HG03354 (cell line): ENCODE results near the gene CAMK2G.
"Not testable (repeated sequence)": the region's sequence is repeated elsewhere in the genome, so short reads cannot be mapped to it uniquely, and the experiment has no call there.

Source experiments
- ATAC-seq: cut with Tn5 transposase; IDR thresholded peaks from one replicate; pipeline ENCODE4 v1.9.1; 2021; ENCODE audit warnings: mild to moderate bottlenecking; ENCODE audit not compliant: unreplicated experiment, poor library complexity, severe bottlenecking

The CAMK2G gene

GRCh38 chr10:73905256-73906020 lies 31.1 kb upstream of the CAMK2G start:
- no peak for ATAC-seq

DNA sequence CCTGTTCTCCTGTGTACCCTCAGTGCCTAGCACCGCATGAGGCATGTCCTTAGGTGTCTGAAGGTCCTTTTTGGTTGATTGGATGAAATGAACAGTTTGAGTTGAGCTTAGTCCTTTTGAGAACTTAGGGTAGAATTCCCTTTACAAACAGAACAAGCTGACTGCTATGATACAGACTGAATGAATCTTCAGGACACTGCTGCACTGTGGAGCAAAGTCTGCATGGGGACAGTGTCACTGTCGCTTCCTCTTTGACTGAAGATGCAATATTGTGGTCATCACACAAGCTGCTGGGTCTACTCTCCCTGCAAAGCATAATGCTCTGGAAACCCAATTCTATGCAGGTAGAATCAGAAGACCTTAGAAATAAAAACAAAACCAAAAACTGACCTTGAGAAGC lies 28.0 kb upstream of the CAMK2G start:
- no peak for ATAC-seq

GRCh38 chr10:73901261-73901660 lies 26.9 kb upstream of the CAMK2G start:
- ATAC-seq: no peak

DNA sequence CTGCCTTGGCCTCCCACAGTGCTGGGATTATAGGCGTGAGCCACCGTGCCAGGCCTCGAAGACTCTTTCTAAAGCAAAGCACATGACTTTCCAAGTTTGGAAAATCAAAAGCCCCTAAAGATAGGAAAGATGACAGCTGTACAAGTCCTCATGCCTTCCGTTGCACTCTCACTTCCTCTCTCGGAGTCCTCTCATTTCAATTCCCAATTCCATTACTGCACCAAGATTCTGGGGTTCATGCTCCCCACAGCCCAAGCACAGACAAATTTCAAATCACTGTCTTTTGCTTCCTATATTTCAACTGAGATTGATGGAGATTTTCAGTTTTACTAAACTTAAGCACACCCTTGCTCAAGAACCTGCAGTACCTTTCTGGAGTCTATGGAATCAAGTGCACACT lies 25.7 kb upstream of the CAMK2G start:
- no peak for ATAC-seq

DNA sequence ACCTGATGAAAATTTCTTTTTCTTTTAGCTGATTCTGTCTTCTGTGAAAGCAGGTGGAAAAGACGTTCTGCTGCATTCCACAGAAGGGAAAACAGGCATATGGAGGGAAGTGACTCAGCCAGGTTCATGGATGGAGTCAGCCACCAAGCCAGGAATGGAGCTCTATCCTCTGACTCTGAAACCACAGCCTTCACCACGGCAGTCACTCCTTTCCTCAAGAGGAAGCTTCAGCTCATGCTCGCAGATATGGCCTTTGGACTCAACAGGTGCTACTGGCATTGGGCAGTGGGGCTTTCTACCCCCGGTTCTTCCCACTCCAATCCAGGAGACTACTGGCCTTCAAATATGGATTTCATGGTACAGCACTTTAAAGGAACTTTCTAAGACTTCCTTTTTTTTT lies 25.1 kb upstream of the CAMK2G start:
- no peak for ATAC-seq

GRCh38 chr10:73898730-73899410 lies 24.5 kb upstream of the CAMK2G start:
- ATAC-seq: no peak

DNA sequence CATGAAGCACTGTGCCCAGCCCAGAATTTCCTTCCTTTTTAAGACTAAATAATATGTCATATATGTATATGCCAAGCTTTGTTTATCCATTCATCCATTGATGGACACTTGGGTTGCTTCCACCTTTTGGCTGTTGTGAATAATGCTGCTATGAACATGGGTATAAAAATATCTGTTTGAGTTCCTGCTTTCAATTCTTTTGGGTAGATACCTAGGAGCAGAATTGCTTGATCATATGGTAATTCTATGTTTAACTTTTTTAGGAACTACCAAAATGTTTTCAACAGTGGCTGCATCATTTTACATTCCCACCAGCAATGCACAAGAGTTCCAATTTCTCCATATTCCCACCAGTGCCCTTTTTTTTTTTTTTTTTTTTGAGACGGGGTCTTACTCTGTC lies 23.3 kb upstream of the CAMK2G start:
- ATAC-seq: no peak

DNA sequence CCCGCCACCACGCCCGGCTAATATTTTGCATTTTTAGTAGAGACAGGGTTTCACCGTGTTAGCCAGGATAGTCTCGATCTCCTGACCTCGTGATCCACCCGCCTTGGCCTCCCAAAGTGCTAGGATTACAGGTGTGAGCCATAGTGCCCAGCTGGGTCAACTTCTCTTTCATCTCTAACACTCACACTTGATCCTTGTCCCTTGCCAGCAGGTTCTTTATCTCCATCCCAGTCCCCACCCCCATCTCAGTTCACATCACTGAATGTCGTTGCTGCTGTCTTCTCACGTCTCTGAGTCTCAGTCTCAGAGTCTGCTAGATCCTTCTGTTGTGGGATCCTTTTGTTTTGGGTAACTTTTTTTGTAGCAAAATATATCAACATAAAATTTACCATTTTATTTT lies 21.0 kb upstream of the CAMK2G start:
- not testable (repeated sequence) for ATAC-seq

DNA sequence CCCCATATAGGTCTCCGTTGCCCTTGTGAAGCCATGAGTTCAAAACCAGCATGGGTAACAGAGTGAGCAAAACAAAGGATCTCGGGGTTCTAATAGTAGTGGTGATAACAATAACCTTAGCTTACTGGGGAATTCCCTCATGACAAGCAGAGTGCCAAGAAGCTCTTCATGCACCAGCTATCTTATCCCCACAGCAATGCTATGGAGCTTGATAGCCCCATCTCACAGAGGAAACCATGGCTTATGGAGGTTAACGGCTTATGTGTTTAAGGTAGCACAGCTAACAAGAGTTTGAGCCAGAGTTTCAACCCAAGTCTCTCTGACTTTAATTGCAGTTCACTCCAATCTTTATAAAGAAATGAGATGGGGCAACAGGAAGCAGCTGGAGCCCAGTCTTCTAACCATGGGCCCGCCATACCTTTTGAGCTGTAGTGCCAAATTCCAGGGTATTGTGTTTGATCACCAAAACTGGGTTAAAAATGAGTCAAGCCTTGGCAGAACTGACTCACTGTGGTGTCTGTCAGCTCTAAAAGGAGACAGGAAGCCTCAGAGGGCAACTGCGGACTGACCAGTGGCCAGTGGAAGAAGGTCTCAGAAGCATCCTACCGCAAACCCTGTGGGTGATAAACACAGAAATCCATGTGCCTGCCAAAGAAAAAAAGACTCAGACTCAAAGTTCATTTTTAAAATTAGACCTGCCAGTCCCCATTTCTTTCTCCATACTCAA lies 20.1 kb upstream of the CAMK2G start:
- ATAC-seq: no peak

GRCh38 chr10:73893426-73893825 lies 19.1 kb upstream of the CAMK2G start:
- ATAC-seq: no peak

DNA sequence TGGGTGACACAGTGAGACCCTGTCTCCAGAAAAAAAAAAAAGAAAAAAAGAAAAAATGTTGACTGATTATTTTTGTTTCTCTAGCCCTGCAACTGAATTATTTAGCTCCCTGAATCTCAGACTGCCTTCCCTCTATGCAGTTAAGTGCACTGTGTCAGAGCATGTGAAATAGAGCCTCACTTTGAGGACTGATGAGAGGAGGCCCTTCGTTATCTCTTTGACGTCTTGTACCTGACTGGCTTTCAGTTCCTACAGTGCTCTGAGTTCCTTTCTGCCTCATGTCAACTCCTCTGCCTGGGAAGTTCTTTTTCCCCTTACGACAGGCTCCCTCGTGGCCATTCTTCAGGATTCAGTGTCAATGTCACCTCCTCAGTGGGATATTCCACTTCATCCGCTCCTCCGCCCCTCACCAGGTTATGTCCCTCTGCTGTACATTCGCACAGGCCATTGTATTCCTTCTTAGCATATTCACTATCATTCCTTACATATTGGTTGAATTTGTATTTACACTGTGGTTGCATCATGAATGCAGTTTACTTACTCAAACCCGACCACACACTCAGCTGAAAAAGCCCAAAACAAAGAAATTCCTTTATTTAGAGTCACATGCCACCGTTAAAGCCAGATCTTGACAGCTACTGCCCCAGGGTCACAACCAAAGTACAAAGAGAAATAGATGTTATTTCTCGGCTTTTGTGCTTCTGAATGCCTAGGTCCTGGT lies 18.1 kb upstream of the CAMK2G start:
- ATAC-seq: no peak

DNA sequence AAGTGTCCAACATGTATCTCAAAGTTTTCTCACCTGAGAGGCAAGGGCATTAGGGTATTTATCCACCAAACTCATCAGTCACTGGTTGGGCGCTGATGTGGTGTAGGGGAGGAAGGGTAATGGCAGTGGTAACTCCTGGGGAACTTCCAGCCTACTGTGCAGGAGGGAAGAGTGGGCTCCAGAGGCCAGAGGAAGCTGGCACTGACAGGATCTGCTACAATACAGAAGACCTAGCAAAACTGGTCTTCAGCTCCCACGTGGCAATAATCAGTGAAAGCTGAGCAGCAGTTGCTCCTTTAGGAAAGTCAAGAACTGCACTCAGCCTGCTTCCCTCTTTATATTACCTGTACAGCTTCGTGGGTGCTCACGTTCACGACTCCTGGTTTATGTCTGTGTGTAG lies 17.2 kb upstream of the CAMK2G start:
- ATAC-seq: no peak

GRCh38 chr10:73890830-73891229 lies 16.5 kb upstream of the CAMK2G start:
- ATAC-seq: not testable (repeated sequence)

DNA sequence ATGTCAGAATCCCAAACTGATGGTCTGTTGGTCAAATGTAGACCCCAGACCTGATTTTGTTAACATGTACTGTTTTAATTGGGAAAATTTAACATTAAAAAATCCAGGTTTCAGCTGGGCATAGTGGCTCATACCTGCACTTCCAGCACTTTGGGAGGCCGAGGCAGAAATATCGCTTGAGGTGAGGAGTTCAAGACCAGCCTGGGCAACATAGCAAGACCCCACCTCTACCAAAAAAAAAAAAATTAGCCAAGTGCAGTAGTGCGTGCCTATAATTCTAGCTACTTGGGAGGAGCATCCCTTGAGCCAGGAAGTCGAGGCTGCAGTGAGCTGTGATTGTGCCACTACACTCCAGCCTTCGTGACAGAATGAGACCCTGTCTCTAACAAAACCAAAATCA lies 15.9 kb upstream of the CAMK2G start:
- ATAC-seq: no peak

GRCh38 chr10:73889416-73889815 lies 15.1 kb upstream of the CAMK2G start:
- not testable (repeated sequence) for ATAC-seq

GRCh38 chr10:73889014-73889413 lies 14.7 kb upstream of the CAMK2G start:
- no peak for ATAC-seq

DNA sequence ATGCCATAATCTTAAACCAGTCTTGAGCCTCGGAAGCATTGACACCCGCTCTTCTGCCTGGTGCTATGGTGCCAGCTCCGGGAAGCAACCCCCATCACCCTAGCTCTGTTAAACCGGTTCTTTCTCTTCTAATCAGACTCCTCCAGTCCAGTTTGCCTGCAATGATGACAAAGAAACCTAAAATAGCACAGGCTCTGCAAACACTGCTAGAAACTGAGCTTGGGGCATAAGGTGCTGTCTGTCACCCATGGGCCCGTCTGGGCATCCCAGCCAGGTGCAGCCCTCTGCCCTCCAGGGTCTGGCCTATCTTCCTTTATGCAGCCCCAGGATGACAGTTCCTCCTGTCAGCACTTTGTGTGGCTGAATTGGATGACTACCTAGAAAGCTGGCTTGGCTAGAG lies 14.2 kb upstream of the CAMK2G start:
- ATAC-seq: no peak

DNA sequence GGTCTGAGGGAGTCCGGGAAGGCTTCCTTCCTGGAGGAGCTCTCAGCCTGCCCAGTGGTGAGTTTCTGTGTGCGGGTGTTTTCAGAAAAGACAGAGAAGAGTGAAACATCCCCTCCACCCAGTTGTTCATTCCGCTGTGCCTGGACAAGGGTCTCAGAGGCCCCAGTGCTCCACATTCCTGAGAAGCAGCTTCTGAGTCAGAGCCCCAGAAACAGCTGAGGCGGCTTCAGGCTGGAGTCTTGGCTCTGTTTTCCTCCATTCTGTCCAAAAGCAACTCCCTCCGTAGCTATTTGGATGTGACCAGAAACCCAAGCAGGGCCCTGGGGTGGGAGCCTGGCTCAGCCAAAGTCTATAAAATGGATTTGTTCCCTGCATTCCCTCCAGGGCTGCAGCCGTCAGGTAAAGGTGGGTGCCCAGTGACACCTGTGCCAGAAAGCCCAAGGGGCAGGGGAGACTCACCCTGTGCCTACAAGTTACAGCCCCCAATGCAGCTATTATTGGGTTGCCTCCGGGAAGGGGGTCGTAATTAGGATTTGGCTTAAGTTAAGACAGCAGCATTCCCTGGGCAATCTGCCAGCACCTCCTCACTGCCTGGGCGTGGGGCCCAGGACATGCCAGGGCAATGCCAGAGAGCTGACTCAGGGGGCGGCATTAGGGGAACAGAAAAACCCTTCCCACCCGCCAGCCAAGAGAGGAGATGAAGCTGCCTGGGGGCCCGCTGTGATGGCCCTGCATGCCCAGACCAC lies 13.1 kb upstream of the CAMK2G start:
- no peak for ATAC-seq

DNA sequence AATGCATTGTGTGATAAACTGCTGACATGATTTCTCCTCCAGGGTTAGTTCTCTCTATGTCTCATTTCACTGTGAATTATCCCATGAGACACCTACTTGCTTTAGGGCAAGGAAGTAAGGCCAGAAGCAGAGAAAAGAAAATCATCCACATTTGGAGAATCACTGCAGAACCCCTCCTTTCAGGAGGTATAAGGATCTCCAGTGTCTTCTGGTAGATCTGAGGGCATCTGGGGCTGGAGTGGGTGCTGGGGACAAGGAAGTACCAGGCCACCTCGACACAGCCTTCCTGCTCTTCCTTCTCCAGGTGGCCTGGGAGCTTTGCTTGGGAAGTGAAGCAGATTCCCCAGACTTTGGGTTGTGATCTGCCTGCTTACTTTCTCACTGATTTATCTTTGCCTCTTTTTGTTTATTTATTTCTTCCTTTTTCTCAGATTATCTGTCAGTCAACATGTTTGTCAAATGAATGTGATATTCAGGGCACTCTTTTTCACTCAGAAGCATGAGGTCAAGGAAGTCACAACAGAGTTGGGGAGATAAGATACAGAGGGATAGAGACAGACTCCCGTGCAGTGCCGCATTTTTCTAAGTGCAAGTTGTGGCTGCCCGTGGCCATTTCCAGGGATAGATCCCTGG lies 12.4 kb upstream of the CAMK2G start:
- ATAC-seq: no peak
